Gastrocnemius medialis (tissue), 4 donors: Measurements from ENCODE around the gene EVA1B.

Experiments used
- CTCF ChIP-seq, 5 experiments: fragments of 450-650 bp in 3 of 5; fragments of 200-600 bp in 2 of 5; sonication (generic) in 2 of 5; IDR thresholded peaks in 4 of 5; conservative IDR thresholded peaks in 1 of 5; 1 replicate in 4 of 5; 2 replicates in 1 of 5; pipeline ENCODE4 v1.5.1; 2016 to 2019; ENCODE audit warnings: antibody characterized with exemption in 5 of 5, mild to moderate bottlenecking in 3 of 5, moderate library complexity in 3 of 5
- POLR2A ChIP-seq, 2 donors: fragments of 450-650 bp; IDR thresholded peaks; one replicate each; pipeline ENCODE4 v1.6.1; 2017; ENCODE audit warnings: antibody characterized with exemption in 2 of 2, mild to moderate bottlenecking in 2 of 2, moderate library complexity in 2 of 2

- no peak for TF ChIP-seq POLR2A (IDR thresholded peaks at IDR 0.05)
- TF ChIP-seq CTCF (IDR thresholded peaks at IDR 0.05 in 4 of 5, conservative IDR thresholded peaks at IDR 0.05 in 1 of 5): no peak
Observed at GRCh38 chr1:36367066-36367465, 43.6 kb upstream of the EVA1B start.
